HG02938 (cell line): ENCODE data around the gene RBM10.

ENCODE experiments used
- ATAC-seq: cut with Tn5 transposase; IDR thresholded peaks from one replicate; pipeline ENCODE4 v1.9.1; 2021; ENCODE audit warnings: mild to moderate bottlenecking, moderate library complexity; ENCODE audit not compliant: unreplicated experiment

Gene RBM10

DNA sequence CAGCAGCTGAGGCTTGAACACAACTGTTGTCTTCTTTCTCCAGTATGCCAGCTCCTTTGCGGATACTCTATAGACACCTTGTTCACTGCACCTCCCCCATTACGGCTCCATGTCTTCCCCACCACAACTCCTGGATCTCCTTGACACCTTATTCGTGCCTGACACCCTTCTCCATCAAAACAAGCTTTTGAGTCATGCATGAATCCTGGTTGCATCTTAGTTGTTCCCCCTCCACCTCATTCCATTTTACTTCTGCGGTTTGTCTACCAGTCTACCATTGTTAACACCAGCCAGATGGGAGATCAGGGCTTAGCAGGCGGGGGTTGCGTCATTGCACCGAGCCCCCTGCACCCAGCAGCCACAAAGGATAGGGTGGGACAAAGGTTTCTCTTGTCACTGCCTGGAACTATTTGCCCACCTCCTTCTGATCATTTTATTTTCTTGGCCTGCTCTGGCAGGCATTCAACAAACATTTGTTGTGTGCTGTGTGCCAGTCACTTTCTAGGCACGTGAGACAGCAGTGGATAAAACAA is 71.4 kb downstream of the RBM10 start:
- ATAC-seq: no peak

DNA sequence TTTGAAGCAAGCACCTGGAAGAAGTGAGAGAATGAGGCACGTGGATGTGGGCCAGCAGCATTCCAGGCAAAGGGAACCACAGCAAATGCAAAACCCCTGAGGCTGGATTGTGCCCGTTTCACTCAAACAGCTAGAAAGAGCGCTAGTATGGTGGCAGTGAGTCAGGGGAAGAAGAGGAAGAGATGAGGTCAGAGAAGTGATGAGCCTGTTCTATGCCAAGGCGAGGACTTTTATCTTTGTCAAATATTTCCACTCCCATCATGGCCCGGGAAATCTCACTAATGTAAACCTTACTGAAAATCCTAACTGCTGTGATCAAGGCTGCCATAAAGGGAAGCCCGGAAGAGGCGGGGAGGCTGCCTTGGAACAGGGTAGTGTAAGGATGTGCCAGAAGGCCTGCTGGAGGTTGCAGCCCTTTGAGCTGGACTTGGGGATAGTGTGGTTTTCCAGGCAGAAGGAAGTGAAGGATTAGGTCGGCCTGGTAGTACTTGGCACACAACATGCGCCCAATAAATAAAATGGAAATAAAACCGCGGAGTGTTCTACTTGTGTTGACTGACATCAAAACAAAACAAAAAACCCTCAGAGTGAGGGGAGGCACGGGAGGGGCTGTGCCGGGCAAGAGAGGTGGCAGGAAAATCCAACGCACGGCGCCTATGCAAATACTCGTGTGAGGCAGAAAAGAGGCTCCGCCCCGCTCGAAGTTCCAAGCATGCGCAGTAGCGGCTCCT is 72.3 kb downstream of the RBM10 start:
- no peak for ATAC-seq

DNA sequence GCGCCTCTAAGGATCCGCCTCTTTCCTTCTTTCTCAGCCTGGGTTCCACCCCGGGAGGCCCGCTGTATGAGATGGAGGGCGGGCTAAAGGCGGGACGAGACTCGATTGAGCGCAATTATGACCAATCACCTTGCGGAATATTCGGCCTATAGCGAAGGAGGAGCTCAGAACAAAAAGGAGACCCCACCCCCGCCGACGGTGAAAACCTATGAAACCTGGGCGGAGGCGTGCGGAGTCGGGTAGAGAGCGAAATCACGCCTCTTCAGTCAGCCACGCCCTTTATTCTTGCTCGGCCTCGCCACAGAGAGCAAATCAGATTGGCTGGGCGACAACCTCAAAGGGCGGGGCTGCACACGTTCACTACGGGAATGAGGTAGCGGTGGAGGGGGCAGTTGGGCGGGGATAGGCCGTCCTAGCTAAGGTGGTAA is 72.8 kb downstream of the RBM10 start:
- ATAC-seq: peak; percentile 84

DNA sequence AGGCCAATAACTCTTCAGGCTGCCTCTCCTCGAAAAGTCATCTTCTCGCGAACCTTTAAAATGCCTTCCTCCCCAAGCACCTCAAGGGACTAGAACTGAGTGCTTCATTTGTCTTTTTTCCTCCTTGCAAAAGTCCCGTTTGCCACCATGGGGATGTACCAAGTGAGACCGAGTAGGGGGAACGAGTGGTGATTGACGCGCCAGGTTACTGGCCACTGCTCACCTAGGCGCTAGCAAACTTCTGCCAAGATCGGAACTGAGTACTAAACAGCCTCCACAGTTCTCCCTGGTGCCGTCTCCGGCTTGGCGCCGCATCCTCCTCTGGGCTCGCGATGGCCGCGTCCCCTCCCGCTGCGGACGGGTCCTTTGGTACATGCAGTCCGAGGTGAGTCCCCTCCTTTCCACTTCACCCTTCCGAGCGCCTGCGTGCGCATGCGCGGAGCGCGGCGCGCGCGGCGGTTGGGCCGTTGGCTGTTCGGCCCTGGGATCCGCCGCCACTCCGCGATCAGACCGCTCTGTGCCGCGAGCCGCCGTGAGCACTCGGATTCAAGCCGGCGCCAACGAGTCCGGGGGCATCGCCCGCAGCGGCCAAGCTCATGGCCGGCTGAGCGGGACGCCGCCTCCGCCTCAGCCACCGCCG is 73.4 kb downstream of the RBM10 start, which contains the start of gene CDK16:
TSS of gene CDK16 (plus strand) at position 402 of the 640 bp plus-strand sequence. CDS start 4,877 bp downstream, outside the sequence.
- peak; percentile 42 for ATAC-seq

DNA sequence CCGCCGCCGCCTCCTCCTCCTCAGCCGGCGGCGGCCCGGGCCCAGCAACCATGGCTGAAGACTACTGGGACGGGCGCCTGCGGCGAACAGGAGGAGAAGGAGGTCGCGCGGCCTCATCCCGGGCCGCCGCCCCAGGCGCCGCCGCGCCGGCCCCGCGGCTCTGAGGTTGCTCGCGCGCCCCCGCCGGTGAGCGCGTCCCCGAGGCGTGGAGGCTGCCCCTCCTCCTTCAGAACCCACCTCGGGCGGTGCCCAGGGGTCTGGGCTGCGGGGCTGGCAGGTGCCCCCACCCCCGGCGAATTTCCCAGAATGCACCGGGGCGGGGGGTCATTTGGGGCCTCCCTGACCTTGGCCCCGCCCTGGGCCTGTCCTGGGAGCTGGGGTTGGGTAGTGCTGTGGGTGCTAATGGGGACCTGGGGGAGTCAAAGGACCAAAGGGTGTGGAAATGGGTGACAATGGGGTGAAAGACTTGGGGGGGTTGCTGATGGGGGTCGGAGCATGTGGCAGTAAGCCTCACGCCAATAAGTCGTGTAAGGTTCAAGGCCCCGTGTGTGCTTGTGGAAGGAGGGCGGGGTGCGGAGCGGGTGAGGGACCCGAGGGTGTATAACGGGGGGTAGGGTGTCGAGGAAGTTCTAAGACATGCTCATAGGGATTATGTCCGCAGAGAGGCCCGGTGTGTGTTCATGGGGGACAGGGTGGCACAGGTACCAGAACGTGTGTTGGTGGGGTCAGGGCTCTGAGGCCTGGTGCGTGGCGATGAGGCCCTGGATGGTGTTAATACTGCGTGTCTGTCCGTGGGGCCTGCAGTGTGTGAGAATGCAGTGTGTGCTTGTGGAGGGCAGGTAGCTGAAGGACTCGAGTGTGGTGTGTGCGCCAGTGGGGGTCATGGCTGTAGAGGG is 74.1 kb downstream of the RBM10 start:
- ATAC-seq: no peak

DNA sequence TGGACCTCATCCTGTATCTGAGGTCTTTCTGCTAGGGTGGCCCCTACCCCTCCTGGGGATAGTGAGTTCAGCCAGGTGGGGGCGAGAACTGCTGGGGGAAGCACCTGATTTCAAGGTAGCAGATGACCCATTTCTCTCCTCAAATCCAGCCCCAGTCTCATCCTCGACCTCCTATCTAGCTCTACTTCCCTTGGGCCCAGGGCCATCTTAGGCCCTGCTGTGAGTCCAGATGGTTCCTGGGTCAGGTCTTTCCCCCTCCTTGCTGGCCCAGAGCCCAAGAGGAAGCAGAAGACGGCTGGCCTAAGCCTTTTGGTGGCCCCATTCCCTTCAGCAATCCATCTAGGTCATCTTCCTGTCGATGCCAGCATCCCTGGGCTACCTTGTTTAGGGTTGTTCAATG is 76.7 kb downstream of the RBM10 start:
- no peak for ATAC-seq

DNA sequence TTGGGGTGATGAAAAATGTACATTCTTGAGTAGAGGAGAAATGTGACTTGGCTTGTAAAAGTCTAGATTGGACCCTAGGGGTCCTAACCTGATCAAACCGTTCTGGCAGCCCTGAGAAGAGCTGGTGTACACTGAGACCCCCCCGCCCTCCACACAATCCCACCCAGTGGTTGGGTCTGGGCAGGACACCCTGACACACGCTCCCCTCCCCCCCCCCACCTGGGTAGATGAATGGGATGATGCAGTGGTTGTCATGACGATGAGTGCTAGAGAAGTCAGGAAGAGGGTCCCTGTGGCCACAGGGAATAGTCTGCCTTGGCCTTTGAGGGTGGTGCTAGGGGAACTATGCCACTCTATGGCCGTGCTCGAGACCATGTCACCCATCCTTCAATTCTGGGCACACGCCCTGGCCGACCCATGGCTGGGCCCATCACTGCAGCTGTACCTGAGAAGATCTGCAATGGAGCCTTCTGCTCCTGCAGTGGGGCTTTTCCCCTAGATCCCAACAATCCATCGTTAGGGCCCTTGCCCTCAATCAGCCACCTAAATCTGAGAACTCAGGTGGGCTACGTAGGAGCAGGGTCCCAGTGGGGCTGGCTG is 77.8 kb downstream of the RBM10 start:
- ATAC-seq: no peak

DNA sequence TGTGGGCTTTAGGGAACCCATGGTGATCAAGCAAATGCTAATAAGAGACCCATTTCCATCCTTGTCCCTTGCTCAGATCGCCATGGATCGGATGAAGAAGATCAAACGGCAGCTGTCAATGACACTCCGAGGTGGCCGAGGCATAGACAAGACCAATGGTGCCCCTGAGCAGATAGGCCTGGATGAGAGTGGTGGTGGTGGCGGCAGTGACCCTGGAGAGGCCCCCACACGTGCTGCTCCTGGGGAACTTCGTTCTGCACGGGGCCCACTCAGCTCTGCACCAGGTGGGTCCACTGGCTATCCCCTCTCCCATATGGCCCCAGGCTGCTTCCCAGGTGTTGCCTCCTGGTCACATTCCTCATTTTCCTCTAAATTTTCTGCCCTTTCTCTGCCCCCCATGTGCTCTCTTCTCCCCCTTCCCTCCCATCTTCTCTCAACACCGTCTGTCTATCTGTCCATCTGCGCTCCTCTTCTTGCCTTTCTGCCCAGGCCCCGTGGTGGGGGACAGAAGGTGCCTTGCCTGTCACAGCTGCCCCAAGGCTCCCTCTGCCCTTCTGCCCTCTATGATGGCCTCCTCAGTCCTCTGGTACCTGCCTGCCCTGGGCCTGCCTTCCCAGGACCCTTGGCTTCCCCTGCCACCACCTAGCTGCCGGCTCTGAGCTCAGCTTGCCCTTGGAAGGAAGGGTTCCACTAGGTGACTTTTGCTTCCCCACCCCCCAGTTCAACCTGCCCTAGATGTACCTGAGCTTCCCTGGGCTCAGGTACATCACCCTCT is 78.6 kb downstream of the RBM10 start:
- ATAC-seq: no peak

DNA sequence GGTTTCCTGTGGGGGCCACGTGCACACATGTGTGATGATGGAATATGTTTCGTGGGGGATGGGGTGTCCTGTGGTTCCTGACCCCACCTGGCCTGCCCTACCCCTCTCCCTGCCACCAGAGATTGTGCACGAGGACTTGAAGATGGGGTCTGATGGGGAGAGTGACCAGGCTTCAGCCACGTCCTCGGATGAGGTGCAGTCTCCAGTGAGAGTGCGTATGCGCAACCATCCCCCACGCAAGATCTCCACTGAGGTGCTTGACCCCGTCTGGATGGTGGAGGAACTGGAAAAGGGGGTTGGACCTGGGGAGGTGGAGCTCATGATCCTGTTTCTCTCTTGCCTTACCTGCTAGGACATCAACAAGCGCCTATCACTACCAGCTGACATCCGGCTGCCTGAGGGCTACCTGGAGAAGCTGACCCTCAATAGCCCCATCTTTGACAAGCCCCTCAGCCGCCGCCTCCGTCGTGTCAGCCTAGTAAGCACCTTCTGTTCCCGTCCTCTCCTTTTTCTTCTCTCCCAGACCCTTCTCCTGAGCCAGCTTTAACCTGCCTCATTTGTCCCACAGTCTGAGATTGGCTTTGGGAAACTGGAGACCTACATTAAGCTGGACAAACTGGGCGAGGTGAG is 79.4 kb downstream of the RBM10 start:
- no peak for ATAC-seq

DNA sequence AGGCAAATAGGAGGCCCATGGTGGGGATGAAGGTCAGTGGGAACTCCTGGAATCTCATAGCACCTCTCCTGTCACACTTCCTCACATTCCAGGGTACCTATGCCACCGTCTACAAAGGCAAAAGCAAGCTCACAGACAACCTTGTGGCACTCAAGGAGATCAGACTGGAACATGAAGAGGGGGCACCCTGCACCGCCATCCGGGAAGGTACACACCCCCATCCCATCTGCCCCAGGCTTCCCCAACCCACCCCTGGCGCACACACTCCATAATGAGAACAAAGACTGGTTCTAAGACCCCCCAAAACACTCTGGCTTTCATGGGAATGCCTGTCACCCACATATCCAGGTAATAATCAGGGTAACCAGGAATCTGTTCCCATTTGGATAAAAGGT is 79.9 kb downstream of the RBM10 start:
- ATAC-seq: no peak

DNA sequence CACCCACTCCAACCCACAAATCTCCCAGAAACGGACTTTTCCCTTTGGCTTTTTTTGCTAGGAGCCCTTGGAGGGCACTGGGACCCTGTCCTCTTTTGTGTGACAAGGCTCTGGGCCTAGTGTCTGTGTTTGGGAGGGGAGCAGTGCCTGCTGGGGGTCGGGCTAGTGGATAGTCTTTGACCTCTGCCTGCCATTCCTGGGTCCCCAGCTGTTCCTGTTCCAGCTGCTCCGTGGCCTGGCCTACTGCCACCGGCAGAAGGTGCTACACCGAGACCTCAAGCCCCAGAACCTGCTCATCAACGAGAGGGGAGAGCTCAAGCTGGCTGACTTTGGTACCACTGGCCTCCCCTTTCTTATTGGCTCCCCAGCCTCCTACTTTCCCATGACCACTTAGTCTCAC is 81.0 kb downstream of the RBM10 start:
- ATAC-seq: no peak

DNA sequence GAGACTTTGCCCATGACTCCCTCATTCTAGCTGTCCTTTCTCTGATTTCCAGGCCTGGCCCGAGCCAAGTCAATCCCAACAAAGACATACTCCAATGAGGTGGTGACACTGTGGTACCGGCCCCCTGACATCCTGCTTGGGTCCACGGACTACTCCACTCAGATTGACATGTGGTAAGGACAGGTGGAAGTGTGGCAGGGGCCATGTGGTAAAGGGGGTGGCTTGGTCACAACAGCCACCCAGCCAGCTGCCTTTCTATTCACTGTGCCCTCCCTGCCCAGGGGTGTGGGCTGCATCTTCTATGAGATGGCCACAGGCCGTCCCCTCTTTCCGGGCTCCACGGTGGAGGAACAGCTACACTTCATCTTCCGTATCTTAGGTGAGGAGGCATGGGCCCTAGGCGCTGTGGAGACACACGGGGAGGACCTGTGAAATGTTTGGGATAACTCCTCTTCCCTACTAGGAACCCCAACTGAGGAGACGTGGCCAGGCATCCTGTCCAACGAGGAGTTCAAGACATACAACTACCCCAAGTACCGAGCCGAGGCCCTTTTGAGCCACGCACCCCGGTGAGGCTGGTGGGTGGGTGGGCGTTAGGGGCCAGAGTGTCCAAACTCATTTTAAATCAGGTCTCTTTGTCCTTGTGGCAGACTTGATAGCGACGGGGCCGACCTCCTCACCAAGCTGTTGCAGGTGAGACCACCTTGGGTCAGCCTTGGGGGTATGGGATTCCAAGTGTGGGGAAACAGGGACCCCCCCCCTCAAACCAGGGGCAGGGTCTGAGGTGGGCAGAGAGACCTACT is 81.7 kb downstream of the RBM10 start:
- ATAC-seq: no peak

DNA sequence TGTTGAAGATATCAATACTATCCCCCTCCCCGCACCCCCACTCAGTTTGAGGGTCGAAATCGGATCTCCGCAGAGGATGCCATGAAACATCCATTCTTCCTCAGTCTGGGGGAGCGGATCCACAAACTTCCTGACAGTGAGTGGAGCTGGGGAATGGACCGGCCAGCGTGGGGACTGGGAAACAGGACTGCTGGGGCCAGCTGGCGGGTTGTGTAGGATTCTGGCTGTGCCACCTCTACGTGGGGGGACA is 82.2 kb downstream of the RBM10 start:
- no peak for ATAC-seq

DNA sequence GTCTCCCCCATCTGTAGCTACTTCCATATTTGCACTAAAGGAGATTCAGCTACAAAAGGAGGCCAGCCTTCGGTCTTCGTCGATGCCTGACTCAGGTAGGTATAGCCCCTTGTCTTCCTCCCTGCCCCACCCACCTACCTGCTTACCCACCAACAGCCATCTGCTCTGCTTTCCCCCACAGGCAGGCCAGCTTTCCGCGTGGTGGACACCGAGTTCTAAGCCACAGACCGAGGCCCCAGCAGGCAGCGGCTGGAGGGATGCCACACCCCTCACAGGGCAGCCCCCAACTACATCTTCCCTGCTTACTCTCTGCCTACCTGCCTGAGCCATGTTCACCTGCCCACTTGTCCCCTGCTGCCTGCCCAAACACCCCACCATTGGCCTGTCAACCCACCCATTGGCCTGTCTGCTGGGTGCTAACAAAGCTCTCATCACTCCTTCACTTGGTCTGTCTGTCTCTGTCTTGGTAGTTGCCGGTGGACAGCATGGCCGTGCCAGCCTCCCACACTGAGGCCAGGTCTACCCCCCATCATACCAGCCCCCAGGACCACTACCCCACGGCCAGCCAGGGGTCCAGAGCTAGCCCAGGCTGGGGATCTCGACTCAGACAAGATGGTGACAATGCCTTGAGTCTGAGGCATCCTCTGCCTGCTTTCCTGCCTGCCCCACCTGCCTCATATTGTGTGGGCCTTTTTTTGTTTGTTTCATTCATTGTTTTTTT is 83.7 kb downstream of the RBM10 start:
- no peak for ATAC-seq

DNA sequence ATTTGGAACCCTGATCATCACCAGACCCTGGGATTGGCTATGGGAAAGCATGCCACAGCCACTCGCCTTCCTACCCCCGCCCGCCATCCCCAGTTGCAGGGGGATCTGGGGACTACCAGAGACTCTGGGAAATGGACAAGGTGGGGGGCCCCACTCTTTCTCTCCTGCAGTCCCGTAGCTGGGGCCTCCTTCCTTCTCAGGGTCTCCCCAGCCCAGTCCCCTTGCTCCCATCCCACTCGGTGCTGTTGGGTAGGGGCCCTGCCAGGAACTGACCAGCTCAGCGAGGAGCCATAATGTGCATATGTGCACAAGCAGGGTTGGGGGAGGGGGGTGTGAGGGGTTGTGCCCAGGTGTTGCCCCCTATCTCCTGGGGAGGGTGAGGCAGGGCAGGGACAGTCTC is 84.4 kb downstream of the RBM10 start:
- ATAC-seq: no peak

DNA sequence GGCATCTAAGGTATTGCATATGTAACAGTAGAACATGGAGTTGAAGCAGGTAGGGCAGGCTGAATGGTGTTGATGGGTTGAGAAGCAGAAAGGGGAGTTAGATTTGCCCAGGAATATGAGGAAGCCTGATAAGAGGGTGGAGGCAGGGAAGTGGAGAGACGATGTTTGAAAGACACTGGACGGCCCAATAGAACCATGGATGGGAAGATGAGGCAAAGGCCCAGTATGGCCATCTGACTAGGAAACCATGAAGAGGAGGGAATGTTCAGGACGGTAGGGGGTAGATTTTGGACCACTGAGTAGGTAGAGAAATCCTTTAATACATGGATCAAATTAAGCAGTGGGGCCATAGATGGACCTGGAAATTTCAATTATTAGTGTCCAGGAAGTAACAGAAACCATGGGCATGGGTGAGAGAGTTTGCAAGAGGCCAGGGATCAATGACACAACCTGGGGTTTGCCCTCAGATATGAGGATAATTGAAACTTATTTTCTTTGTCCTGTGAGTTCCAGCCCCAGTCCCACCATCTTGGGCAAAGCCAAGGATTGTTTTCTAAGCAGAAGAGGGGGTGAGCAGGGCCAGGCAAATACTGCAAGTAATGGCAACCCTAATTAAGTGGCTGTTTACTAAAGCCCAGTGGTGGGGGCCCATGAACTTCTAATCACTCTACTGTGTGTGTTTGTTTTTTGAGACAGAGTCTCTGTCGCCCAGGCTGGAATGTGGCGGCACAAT is 85.3 kb downstream of the RBM10 start:
- no peak for ATAC-seq

DNA sequence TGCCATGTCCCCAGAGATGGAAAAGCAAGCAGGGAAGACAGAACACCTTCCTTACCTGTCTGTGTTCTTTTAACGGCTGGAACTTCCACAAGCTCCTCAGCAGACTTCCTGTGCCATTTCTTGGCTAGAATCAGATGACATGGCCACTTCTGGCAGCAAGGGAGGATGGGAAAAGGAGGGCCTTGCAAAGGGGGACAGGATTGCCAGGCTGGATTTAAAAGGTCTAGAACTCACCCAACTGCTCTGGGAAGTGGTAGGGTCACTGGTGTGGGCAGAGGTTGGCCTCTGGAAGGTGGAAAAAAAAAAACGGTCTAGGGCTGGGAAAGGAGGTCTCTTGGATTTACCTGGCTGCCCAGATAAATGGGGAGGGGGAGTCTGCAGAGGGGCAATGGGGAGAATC is 86.1 kb downstream of the RBM10 start:
- ATAC-seq: no peak
